Measurements from ENCODE around the gene SEMA3A. TPM values are rescaled to one million over a fixed set of nuclear protein-coding genes. Genes with fewer than 3 reads are reported as not detected.

SEMA3A gene
- total and polyA plus RNA-seq, 4 donors = 0.08 to 11.0 (median 5.7) TPM; not detected in 1

GRCh38 chr7:84013616-84014240, 180.9 kb downstream of the SEMA3A start:
- intact Hi-C loops (cut with DNase I) = no loop called here
- no peak for DNase-seq
- H3K4me1 ChIP-seq (ENCODE audit: control insufficient read depth in 1 of 2, insufficient read depth in 2 of 2, low read length in 2 of 2) = no peaks in the 10 kb centered on the region
- ATAC-seq (ENCODE audit: low FRiP score) = no peak
- no peaks in the 10 kb centered on the region for H3K36me3 ChIP-seq (ENCODE audit: control insufficient read depth in 1 of 2, insufficient read depth in 2 of 2, low read length in 1 of 2)
- no peaks in the 10 kb centered on the region for H3K9me3 ChIP-seq (ENCODE audit: control insufficient read depth, low read length)
- no peaks in the 10 kb centered on the region for H3K27me3 ChIP-seq (ENCODE audit: control insufficient read depth in 1 of 2, insufficient read depth in 2 of 2, low read length in 1 of 2)
- no peak overlapping the region for H3K4me3 ChIP-seq (ENCODE audit: low read length in 2 of 2)
- WGBS, 2 donors = 96% methylated on average over 6 of the region's 6 CpGs
- H3K27ac ChIP-seq (ENCODE audit: low read depth in 1 of 2, low read length in 2 of 2) = no peak overlapping the region

- ATAC-seq (ENCODE audit: low FRiP score) (no peak), DNase-seq (no peak)
- Histone ChIP-seq H3K27ac (ENCODE audit: low read depth in 1 of 2, low read length in 2 of 2) (no peak overlapping the region), H3K4me3 (ENCODE audit: low read length in 2 of 2) (no peak overlapping the region), H3K36me3 (ENCODE audit: control insufficient read depth in 1 of 2, insufficient read depth in 2 of 2, low read length in 1 of 2) (no peaks in the 10 kb centered on the region), H3K4me1 (ENCODE audit: control insufficient read depth in 1 of 2, insufficient read depth in 2 of 2, low read length in 2 of 2) (no peaks in the 10 kb centered on the region), H3K9me3 (ENCODE audit: control insufficient read depth, low read length) (no peaks in the 10 kb centered on the region), H3K27me3 (ENCODE audit: control insufficient read depth in 1 of 2, insufficient read depth in 2 of 2, low read length in 1 of 2) (no peaks in the 10 kb centered on the region)
- 0% methylated on average over 1 of the region's 1 CpG; no CpG with 5 or more reads in 1 of the 2 donors for WGBS, 2 donors
- intact Hi-C loops (cut with DNase I) = loop anchor here in 1 of 2 donors (5.0 kb wide), 1 partner anchor 822 kb away; no protein-coding TSS in a partner anchor
Measured at GRCh38 chr7:84009782-84010181, 184.8 kb downstream of the SEMA3A start.

DNA sequence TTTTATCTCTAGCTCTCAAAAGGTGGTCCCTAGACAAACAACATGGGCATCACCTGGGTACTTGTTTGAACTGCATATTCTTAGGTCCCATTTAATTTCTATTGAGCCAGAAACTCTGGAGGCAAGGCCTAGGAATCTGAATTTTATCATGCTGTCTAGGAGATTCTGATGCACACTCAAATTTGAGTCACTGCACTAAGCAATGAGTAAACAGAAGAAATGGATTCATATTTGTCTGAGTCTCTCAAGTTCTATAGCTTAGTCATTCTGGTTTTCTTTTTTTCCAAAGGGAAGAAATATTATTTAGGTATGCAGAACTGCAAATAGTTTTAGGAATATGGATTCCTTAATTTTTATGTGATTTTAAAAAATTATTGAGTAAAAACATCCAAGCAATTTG, 185.5 kb downstream of the SEMA3A start:
- Histone ChIP-seq H3K9me3 (ENCODE audit: control insufficient read depth, low read length) (no peaks in the 10 kb centered on the region), H3K27ac (ENCODE audit: low read depth in 1 of 2, low read length in 2 of 2) (no peak overlapping the region), H3K36me3 (ENCODE audit: control insufficient read depth in 1 of 2, insufficient read depth in 2 of 2, low read length in 1 of 2) (no peaks in the 10 kb centered on the region), H3K4me3 (ENCODE audit: low read length in 2 of 2) (no peak overlapping the region), H3K27me3 (ENCODE audit: control insufficient read depth in 1 of 2, insufficient read depth in 2 of 2, low read length in 1 of 2) (no peaks in the 10 kb centered on the region), H3K4me1 (ENCODE audit: control insufficient read depth in 1 of 2, insufficient read depth in 2 of 2, low read length in 2 of 2) (no peaks in the 10 kb centered on the region)
- no peak for ATAC-seq (ENCODE audit: low FRiP score)
- intact Hi-C loops (cut with DNase I) = loop anchor here in 1 of 2 donors (5.0 kb wide), 1 partner anchor 822 kb away; no protein-coding TSS in a partner anchor
- no peak for DNase-seq

DNA sequence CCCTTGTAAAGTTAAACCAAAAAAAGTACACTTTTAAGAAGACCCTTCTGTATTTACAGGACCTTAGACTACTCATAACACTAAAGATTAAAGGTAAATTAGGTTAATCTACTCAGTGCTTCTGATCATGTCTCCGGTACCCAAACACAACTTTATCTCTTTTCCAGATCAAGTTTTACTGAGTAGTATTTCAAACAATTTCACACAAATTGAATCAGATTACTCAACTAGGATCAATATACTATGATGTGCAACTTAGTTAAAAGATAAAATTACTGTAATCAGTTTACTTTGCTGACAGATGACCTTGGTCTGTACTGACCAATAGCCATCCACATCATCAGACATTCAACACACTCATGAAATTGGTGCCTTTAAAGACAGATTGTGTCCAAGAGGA, 191.4 kb downstream of the SEMA3A start:
- no peaks in the 10 kb centered on the region for H3K36me3 ChIP-seq (ENCODE audit: control insufficient read depth in 1 of 2, insufficient read depth in 2 of 2, low read length in 1 of 2)
- no peaks in the 10 kb centered on the region for H3K4me1 ChIP-seq (ENCODE audit: control insufficient read depth in 1 of 2, insufficient read depth in 2 of 2, low read length in 2 of 2)
- 92 to 93% methylated on average over 1 of the region's 1 CpG for WGBS, 2 donors
- intact Hi-C loops (cut with DNase I) = no loop called here
- no peaks in the 10 kb centered on the region for H3K27me3 ChIP-seq (ENCODE audit: control insufficient read depth in 1 of 2, insufficient read depth in 2 of 2, low read length in 1 of 2)
- H3K9me3 ChIP-seq (ENCODE audit: control insufficient read depth, low read length) = no peaks in the 10 kb centered on the region
- ATAC-seq (ENCODE audit: low FRiP score) (no peak), DNase-seq (no peak)
- H3K4me3 ChIP-seq (ENCODE audit: low read length in 2 of 2) = no peak overlapping the region
- H3K27ac ChIP-seq (ENCODE audit: low read depth in 1 of 2, low read length in 2 of 2) = no peak overlapping the region

DNA sequence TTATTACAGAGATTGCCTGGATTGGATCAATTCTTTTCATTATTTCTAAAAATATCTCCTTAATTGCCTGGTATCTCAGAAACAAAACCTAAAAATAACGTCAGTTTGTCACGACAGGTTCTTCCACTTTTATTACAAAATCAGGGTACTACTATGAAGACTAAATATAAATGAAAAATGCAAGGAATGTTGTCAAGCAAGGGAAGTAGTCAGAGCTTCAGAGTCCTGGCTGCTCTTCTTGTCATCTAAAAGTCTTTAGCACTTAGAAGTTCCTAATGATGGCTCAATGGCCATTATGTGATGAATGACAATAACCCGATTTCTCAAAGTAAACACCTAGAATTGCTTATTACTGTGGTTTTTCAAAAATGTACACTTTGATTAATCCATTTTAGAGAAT, 192.2 kb downstream of the SEMA3A start:
- WGBS, 2 donors = 32 to 36% methylated on average over 3 of the region's 3 CpGs
- Histone ChIP-seq H3K4me1 (ENCODE audit: control insufficient read depth in 1 of 2, insufficient read depth in 2 of 2, low read length in 2 of 2) (no peaks in the 10 kb centered on the region), H3K27ac (ENCODE audit: low read depth in 1 of 2, low read length in 2 of 2) (no peak overlapping the region), H3K4me3 (ENCODE audit: low read length in 2 of 2) (no peak overlapping the region), H3K27me3 (ENCODE audit: control insufficient read depth in 1 of 2, insufficient read depth in 2 of 2, low read length in 1 of 2) (no peaks in the 10 kb centered on the region), H3K9me3 (ENCODE audit: control insufficient read depth, low read length) (no peaks in the 10 kb centered on the region), H3K36me3 (ENCODE audit: control insufficient read depth in 1 of 2, insufficient read depth in 2 of 2, low read length in 1 of 2) (no peaks in the 10 kb centered on the region)
- intact Hi-C loops (cut with DNase I) = no loop called here
- no peak for DNase-seq
- ATAC-seq (ENCODE audit: low FRiP score) = no peak

- intact Hi-C loops (cut with DNase I) = no loop called here
- DNase-seq = no peak
- no peaks in the 10 kb centered on the region for H3K9me3 ChIP-seq (ENCODE audit: control insufficient read depth, low read length)
- no peak overlapping the region for H3K27ac ChIP-seq (ENCODE audit: low read depth in 1 of 2, low read length in 2 of 2)
- no peak for ATAC-seq (ENCODE audit: low FRiP score)
- H3K36me3 ChIP-seq (ENCODE audit: control insufficient read depth in 1 of 2, insufficient read depth in 2 of 2, low read length in 1 of 2) = no peaks in the 10 kb centered on the region
- no peaks in the 10 kb centered on the region for H3K27me3 ChIP-seq (ENCODE audit: control insufficient read depth in 1 of 2, insufficient read depth in 2 of 2, low read length in 1 of 2)
- no peak overlapping the region for H3K4me3 ChIP-seq (ENCODE audit: low read length in 2 of 2)
- no peaks in the 10 kb centered on the region for H3K4me1 ChIP-seq (ENCODE audit: control insufficient read depth in 1 of 2, insufficient read depth in 2 of 2, low read length in 2 of 2)
- 0 to 3% methylated on average over 1 of the region's 1 CpG for WGBS, 2 donors
Measured at GRCh38 chr7:83996879-83997278, 197.7 kb downstream of the SEMA3A start.

- Histone ChIP-seq H3K4me3 (ENCODE audit: low read length in 2 of 2) (no peak overlapping the region), H3K27ac (ENCODE audit: low read depth in 1 of 2, low read length in 2 of 2) (no peak overlapping the region), H3K36me3 (ENCODE audit: control insufficient read depth in 1 of 2, insufficient read depth in 2 of 2, low read length in 1 of 2) (no peaks in the 10 kb centered on the region), H3K4me1 (ENCODE audit: control insufficient read depth in 1 of 2, insufficient read depth in 2 of 2, low read length in 2 of 2) (no peaks in the 10 kb centered on the region), H3K9me3 (ENCODE audit: control insufficient read depth, low read length) (no peaks in the 10 kb centered on the region), H3K27me3 (ENCODE audit: control insufficient read depth in 1 of 2, insufficient read depth in 2 of 2, low read length in 1 of 2) (no peaks in the 10 kb centered on the region)
- 81 to 83% methylated on average over 1 of the region's 1 CpG for WGBS, 2 donors
- intact Hi-C loops (cut with DNase I) = no loop called here
- ATAC-seq (ENCODE audit: low FRiP score) (no peak), DNase-seq (no peak)
Measured at GRCh38 chr7:83987764-83988163, 206.8 kb downstream of the SEMA3A start.

DNA sequence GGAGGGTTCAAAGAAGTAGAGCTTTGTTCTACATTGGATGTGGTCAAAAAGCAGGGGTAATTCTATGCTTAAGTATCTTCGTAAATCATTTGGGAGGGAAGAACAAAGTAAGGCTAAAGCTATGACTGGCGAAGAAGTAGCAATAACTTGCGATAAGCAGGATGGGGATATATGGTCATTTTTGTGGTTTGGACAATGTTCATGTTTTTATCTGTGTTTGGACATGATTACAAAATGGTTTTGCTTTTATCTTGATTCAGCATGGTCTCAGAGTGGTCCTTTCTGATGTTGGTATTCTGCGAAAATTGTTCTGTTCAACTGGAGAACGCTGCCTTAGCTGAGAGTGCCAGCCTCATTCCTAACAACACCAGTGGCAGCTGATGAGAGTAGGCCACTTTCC, 208.8 kb downstream of the SEMA3A start:
- Histone ChIP-seq H3K27ac (ENCODE audit: low read depth in 1 of 2, low read length in 2 of 2) (no peak overlapping the region), H3K36me3 (ENCODE audit: control insufficient read depth in 1 of 2, insufficient read depth in 2 of 2, low read length in 1 of 2) (no peaks in the 10 kb centered on the region), H3K27me3 (ENCODE audit: control insufficient read depth in 1 of 2, insufficient read depth in 2 of 2, low read length in 1 of 2) (no peaks in the 10 kb centered on the region), H3K4me3 (ENCODE audit: low read length in 2 of 2) (no peak overlapping the region), H3K4me1 (ENCODE audit: control insufficient read depth in 1 of 2, insufficient read depth in 2 of 2, low read length in 2 of 2) (no peaks in the 10 kb centered on the region), H3K9me3 (ENCODE audit: control insufficient read depth, low read length) (no peaks in the 10 kb centered on the region)
- DNase-seq (no peak), ATAC-seq (ENCODE audit: low FRiP score) (no peak)
- intact Hi-C loops (cut with DNase I) = no loop called here
- WGBS, 2 donors = 96% methylated on average over 5 of the region's 5 CpGs

DNA sequence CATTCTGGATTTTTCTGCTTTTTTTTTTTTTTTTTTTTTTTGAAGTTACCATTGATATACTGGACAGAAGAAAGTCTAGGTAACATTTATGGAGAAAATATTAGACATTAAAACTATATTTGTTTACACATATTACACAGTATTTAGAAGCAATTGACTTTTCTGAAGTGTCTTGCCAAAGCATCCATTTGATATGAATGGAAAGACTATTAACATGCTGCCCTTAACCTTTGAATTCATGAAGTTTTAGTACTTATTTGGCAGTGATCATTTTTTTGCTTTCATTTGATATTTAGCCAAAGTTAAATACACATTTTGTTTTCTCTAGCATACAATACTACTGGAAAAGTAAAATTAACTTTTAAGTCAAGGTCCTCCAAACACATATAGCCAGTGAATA, 210.0 kb downstream of the SEMA3A start:
- Histone ChIP-seq H3K36me3 (ENCODE audit: control insufficient read depth in 1 of 2, insufficient read depth in 2 of 2, low read length in 1 of 2) (no peaks in the 10 kb centered on the region), H3K4me3 (ENCODE audit: low read length in 2 of 2) (no peak overlapping the region), H3K27ac (ENCODE audit: low read depth in 1 of 2, low read length in 2 of 2) (no peak overlapping the region), H3K4me1 (ENCODE audit: control insufficient read depth in 1 of 2, insufficient read depth in 2 of 2, low read length in 2 of 2) (no peaks in the 10 kb centered on the region), H3K9me3 (ENCODE audit: control insufficient read depth, low read length) (no peaks in the 10 kb centered on the region), H3K27me3 (ENCODE audit: control insufficient read depth in 1 of 2, insufficient read depth in 2 of 2, low read length in 1 of 2) (no peaks in the 10 kb centered on the region)
- intact Hi-C loops (cut with DNase I) = no loop called here
- ATAC-seq (ENCODE audit: low FRiP score) (no peak), DNase-seq (no peak)

Data from aorta (tissue), 5 donors.